ENCODE measurements around the gene NXT1.

DNA sequence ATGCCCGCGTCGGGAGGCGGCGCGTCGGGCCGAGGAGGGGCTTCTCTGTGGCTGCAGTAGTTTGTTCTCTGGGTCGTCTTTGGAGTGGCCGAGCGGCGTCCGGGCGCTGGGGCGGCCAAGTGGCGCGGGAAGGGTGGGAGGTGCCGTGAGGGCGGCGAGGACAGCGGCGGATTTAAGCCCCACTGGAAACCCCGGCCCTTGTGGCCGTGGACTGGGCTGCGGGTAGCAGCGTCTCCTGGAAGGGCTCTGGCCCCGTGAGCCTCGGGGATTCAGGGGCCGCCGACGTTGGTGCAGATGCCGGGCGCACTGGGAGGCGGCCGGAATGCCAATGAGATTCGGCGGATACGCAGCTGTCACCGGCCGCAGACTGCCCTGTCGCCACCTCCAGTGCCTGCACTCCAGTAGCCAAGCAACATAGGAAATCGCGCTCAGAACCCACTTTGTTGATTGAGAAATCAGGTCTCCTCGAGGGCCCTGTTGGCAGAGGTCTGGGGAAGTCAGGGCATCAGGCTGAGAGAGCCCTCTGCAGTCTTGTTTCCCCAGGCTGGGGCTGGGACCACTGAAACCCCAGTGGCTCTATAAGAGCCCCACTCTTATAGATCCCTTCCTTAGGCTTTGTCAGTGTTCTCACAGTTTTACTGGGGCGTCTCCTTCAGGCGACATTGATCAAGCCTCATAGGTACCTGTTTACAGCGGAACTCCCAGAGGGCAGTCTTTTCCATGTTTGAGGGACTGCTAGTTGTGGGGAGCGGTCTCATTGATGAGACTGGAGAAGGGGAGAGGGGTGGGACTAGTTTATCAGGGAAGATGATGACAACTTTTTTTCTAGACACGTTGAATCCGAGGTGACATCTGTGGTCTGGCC is 12.0 kb downstream of the NXT1 start:
- TF ChIP-seq, protein P1, sequence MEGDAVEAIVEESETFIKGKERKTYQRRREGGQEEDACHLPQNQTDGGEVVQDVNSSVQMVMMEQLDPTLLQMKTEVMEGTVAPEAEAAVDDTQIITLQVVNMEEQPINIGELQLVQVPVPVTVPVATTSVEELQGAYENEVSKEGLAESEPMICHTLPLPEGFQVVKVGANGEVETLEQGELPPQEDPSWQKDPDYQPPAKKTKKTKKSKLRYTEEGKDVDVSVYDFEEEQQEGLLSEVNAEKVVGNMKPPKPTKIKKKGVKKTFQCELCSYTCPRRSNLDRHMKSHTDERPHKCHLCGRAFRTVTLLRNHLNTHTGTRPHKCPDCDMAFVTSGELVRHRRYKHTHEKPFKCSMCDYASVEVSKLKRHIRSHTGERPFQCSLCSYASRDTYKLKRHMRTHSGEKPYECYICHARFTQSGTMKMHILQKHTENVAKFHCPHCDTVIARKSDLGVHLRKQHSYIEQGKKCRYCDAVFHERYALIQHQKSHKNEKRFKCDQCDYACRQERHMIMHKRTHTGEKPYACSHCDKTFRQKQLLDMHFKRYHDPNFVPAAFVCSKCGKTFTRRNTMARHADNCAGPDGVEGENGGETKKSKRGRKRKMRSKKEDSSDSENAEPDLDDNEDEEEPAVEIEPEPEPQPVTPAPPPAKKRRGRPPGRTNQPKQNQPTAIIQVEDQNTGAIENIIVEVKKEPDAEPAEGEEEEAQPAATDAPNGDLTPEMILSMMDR (conservative IDR thresholded peaks at IDR 0.05) = no peak
- TF ChIP-seq ZFX (IDR thresholded peaks at IDR 0.05) = peak; percentile 49; the same call in 1 of the 2 replicates

Measured in C4-2B (cell line).